BJ (cell line): ENCODE data around the gene RGS3. TPM values are rescaled to one million over a fixed set of nuclear protein-coding genes. Genes with fewer than 3 reads are reported as not detected.

Experiments used
- CTCF ChIA-PET: fragments of 350-600 bp; formaldehyde crosslinking; extraction: SDS; loops from one replicate; lab custom pipeline; 2021; ENCODE audit warnings: antibody characterized with exemption, inconsistent platforms; lab: Yijun Ruan, JAX
- POLR2A ChIA-PET: fragments of 300-600 bp; sonication (Branson Sonifier 250); formaldehyde crosslinking; extraction: SDS; loops from one replicate; lab custom pipeline; 2021; ENCODE audit warnings: antibody characterized with exemption; lab: Charles Lee
- DNase-seq: peaks from one replicate; pipeline ENCODE4 v3.0.0-alpha.2; 2011; ENCODE audit warnings: low read depth
- H3K27me3 ChIP-seq: 2 replicates; pipeline ENCODE4 v1.6.0; 2011; ENCODE audit warnings: low read length; ENCODE audit not compliant: control insufficient read depth, insufficient read depth
- H3K36me3 ChIP-seq: 2 replicates; pipeline ENCODE4 v1.5.1; 2011; ENCODE audit warnings: low read length; ENCODE audit not compliant: control insufficient read depth, insufficient read depth
- H3K4me3 ChIP-seq: 2 replicates; pipeline ENCODE4 v1.5.1; 2011; ENCODE audit warnings: low read depth, mild to moderate bottlenecking, control low read depth, low read length
- polyA minus RNA-seq: library from RNA; depleted of rRNA, polyadenylated mRNA; stranded (reverse); fragments of >200 nt; gene quantifications from 2 replicates; pipeline ENCODE4 v1.2.3, GENCODE V29; 2011; rRNA and poly(A)+ RNA removed
- polyA plus RNA-seq: library from polyadenylated mRNA; depleted of rRNA; stranded (reverse); fragments of >200 nt; gene quantifications from 2 replicates; pipeline ENCODE4 v1.2.3, GENCODE V29; 2011; rRNA removed
- TF ChIP-seq, protein P1 (sequence below): IDR thresholded peaks from 2 replicates; pipeline ENCODE4 v1.5.1; 2011; ENCODE audit warnings: low read depth, mild to moderate bottlenecking, control low read depth, inconsistent platforms, low read length, moderate library complexity; ENCODE audit not compliant: insufficient read depth

RGS3 gene
- polyA plus RNA-seq (50.1 and 66.4 TPM in 2 replicates), polyA minus RNA-seq (24.5 and 31.8 TPM in 2 replicates)

DNA sequence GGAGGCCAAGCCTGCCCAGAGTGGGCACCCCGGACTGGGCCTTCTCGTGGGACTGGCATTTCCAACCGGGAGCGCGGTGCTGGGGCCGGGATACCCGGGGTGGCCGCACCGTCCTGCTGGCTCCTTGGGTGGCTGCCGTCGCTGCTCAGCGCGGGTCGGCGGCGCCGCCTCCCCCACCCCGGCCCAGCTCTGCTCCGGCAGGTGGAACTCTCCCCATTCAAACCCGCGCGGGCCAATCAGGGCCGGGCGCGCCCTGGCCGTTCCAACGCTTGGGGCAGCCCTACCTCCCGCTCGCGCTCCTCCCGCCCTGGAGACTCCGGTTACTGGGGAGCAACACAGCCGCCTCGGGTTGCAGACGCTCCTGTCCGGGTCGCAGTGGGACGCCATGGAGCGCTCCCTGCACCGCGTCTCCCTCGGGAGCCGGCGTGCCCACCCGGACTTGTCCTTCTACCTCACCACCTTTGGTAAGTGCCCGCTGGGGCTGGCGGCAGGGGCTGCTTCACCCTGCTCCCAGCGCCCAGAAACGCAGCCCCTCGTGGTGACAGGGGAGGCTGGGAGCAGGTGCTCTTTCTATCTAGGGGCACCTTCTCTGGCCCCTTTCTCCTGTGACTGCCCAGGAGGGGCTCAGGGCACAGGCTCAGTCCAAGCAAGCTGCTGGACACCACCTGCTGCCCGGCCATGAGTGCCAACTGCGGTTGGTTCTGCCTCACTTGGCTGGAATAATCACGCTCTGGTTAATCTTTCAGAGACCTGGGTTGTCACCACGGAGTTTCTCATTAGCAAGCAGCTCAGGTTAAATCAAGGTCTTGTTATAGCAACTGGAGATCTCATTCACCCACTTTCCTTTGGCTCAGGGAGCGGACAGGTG, at the start of gene RGS3:
Gene RGS3 (plus strand): TSS at position 310 of the 868 bp plus-strand sequence. CDS start 76 bp downstream, at position 386.
- Histone ChIP-seq H3K27me3 (peaks cover 10% of the 10 kb centered on the region), H3K36me3 (no peaks in the 10 kb centered on the region), H3K4me3 (no peak within 1 kb of the TSS)
- no peak for DNase-seq
- TF ChIP-seq, protein P1, sequence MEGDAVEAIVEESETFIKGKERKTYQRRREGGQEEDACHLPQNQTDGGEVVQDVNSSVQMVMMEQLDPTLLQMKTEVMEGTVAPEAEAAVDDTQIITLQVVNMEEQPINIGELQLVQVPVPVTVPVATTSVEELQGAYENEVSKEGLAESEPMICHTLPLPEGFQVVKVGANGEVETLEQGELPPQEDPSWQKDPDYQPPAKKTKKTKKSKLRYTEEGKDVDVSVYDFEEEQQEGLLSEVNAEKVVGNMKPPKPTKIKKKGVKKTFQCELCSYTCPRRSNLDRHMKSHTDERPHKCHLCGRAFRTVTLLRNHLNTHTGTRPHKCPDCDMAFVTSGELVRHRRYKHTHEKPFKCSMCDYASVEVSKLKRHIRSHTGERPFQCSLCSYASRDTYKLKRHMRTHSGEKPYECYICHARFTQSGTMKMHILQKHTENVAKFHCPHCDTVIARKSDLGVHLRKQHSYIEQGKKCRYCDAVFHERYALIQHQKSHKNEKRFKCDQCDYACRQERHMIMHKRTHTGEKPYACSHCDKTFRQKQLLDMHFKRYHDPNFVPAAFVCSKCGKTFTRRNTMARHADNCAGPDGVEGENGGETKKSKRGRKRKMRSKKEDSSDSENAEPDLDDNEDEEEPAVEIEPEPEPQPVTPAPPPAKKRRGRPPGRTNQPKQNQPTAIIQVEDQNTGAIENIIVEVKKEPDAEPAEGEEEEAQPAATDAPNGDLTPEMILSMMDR: no peak
- CTCF ChIA-PET: interaction anchor here (0.8 to 1.3 kb wide), 2 partner anchors 10 to 15 kb away, joined by 3 read pairs; no protein-coding TSS in a partner anchor
- POLR2A ChIA-PET: no interaction called here

DNA sequence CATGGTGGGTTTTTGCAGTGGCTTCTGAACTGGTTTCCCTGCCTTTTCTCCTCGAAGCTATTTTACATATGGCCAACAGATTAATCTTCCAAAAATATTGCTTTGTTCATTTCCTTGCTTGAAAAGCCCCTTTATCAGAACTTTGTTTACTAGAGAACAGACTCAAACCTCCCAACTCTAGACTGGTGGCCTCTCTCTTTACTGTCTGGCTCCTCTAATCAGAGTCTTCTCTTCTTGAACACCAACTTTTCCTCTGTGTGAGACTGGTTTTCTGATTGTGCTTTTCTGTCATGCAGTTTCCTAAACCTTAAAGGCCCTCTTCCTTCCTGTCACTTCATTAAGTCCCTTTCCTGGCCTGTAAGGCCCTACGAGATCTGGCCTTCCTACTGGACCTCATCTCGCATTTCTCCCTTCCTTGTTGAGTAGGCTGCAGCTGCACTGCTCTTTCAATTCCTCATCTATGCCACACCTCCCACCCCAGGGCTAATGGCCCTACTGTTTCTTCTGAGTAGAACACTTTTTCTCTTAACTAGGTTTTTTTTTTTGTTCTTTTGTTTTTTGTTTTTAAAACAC, 47.3 kb upstream of the RGS3 start:
- no peak for DNase-seq
- H3K27me3 ChIP-seq: peaks cover 2% of the 10 kb centered on the region; the same call in 1 of the 2 replicates
- no peaks in the 10 kb centered on the region for H3K36me3 ChIP-seq
- CTCF ChIA-PET: interaction anchor here (1.0 kb wide), 1 partner anchor 11 kb away, joined by 3 read pairs; no protein-coding TSS in a partner anchor
- POLR2A ChIA-PET: no interaction called here
- TF ChIP-seq, protein P1: no peak
- H3K4me3 ChIP-seq: no peak overlapping the region

DNA sequence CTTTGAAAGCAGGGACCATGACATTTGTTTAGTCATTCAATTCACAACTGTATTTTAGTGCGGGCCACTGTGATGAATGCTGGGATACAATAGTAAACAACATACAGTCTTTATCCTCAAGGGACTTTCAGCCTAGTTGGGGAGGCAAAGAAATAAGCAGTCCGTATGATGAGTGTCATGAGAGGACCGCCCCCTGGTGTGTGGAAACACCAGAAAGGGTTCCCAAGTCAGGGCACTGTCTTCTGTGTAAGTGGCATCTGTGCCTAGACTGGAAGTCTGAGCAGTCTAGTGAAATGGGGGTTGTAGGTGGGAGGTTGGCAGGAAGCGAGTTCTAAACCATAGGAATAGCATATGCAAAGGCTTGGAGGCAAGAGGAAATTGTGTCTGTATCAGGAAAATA, 46.2 kb upstream of the RGS3 start:
- TF ChIP-seq, protein P1: no peak
- POLR2A ChIA-PET: no interaction called here
- DNase-seq: no peak
- Histone ChIP-seq H3K36me3 (no peaks in the 10 kb centered on the region), H3K27me3 (peaks cover 2% of the 10 kb centered on the region; the same call in 1 of the 2 replicates), H3K4me3 (no peak overlapping the region)
- CTCF ChIA-PET: no interaction called here

DNA sequence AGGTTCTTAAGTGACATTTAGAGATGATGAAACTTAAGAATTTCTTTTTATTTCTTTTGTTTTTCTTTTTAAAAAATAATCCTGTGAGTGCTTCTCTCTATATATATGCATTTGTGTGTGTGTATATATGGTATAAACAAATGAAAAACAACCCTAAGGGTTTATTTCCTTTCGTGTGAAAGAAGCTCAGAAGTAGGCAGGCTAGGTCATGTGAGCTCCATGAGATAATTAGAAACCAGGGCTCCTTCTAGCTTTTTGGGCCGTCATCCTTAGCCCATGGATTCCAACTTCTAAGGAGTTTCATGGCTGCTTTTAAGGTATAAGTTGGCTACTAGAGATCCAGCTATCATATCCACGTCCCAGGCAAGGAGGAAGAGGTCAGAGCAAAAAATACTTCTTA, 41.8 kb upstream of the RGS3 start:
- Histone ChIP-seq H3K4me3 (no peak overlapping the region), H3K27me3 (peaks cover 15% of the 10 kb centered on the region), H3K36me3 (no peaks in the 10 kb centered on the region)
- no peak for DNase-seq
- TF ChIP-seq, protein P1: no peak
- POLR2A ChIA-PET: no interaction called here
- CTCF ChIA-PET: interaction anchor here (1.1 to 1.3 kb wide), 2 partner anchors 11 to 25 kb away, joined by 4 read pairs; partner anchors contain the start of genes C9orf43 and POLE3

DNA sequence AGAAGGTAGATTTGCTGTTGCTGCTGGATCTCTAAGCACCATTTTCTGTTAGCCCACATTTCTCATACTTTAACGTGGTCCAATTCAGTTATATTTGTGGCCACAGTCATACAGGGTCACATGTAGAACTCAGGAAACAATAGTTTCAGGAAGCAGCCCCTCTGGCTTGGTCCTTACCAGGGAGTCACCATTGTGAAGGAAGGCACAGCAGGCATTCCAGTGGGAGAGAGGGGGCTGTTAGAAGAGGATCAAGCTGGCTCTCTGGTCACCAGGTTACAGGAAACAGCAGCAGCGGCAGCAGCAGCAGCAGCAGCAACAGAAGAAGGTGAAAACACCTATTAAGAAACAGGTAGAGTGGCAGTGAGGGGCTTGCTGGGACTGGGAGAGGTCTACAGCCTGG, 38.5 kb upstream of the RGS3 start:
- peaks cover 17% of the 10 kb centered on the region for H3K27me3 ChIP-seq
- POLR2A ChIA-PET: no interaction called here
- CTCF ChIA-PET: interaction anchor here (1.4 kb wide), 1 partner anchor 22 kb away, joined by 3 read pairs; no protein-coding TSS in a partner anchor

More for the DNA sequence above, 38.5 kb upstream of the RGS3 start:
- Histone ChIP-seq H3K36me3 (no peaks in the 10 kb centered on the region), H3K4me3 (no peak overlapping the region)
- TF ChIP-seq, protein P1: no peak
- DNase-seq: no peak
